ENCODE measurements around the gene SLC15A2. TPM values are rescaled to one million over a fixed set of nuclear protein-coding genes. Genes with fewer than 3 reads are reported as not detected.
"Not testable (repeated sequence)": the region's sequence is repeated elsewhere in the genome, so short reads cannot be mapped to it uniquely, and the experiment has no call there.

Gene SLC15A2
- total RNA-seq, 1 donor from 2014 or later, result 18.2 TPM

GRCh38 chr3:121924734-121925133 is 30.5 kb downstream of the SLC15A2 start:
- DNase-seq, result no peak

DNA sequence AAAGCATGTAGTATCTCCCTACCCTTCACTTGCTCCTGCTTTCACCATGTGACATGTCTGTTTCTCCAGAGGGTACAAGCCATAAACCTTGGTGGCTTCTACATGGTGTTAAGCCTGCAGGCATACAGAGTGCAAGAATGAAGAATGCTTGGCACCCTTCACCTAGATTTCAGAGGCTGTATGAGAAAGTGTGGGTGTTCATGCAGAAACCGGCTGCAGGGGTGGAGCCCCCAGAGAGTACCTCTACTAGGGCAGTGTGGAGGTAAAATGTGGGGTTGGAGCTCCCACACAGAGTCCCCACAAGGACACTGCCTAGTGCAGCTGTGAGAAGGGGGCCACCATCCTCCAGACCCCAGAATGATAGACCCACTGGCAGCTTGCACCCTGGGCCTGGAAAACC is 32.2 kb downstream of the SLC15A2 start:
- no peak for DNase-seq

DNA sequence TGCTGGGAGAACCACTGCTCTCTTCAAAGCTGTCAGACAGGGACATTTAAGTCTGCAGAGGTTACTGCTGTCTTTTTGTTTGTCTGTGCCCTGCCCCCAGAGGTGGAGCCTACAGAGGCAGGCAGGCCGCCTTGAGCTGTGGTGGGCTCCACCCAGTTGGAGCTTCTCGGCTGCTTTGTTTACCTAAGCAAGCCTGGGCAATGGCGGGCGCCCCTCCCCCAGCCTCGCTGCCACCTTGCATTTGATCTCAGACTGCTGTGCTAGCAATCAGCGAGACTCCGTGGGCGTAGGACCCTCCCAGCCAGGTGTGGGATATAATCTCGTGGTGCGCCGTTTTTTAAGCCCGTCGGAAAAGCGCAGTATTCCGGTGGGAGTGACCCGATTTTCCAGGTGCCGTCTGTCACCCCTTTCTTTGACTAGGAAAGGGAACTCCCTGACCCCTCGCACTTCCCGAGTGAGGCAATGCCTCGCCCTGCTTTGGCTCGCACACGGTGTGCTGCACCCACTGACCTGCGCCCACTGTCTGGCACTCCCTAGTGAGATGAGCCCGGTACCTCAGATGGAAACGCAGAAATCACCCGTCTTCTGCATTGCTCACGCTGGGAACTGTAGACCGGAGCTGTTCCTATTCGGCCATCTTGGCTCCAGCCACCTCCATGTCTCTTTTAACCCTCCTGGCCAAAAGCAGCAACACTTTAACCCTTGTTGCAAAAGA is 44.1 kb downstream of the SLC15A2 start:
- DNase-seq, result not testable (repeated sequence)

- DNase-seq, result no peak
Measured at GRCh38 chr3:121941592-121941991, 47.4 kb downstream of the SLC15A2 start.

DNA sequence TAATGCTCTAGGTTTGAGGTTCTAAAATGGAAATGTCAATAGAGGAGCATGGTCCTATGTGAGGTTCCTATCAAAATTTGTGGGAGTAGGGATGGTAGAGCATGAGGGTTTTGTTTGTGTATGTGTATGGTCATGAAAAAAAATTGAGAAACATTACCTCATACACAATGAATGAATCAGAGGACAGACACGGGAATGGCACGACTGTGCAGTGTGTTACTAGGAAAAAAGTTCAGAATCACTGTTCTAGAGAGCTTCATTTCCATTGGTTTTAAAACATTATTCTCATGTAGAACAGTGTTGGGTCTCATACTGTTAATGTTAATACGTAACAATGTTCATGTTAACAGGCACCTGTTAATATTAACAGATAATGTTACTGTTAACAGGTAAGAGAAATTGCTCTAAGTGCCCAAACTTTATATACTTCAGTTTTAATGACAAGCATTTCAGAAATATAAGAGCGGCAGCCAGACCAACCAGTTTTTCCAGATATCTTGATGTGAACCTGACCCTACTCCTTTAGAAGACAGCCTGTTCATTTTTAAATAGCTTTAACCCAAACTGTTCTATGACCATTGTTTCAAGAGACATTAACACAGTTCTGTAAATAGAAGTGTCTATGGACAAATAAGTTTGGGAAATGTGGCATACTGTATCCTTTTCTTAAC is 48.0 kb downstream of the SLC15A2 start:
- DNase-seq, result peak; percentile 25

DNA sequence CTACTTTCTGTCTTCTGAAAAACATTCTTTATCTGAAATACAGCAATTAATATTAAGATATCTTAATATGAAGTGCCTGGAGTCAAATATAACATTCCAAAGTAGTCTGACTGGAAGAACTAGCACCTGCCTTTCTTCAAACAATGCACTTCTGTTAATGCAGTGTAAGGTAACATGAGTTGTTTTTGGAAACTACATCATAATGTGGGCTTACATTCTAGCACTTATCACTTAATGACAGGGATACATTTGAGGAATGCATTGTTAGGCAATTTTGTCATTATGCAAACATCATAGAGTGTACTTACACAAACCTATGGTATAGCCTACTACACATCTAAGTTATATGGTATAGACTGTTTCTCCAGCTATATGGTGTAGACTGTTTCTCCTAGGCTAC is 49.2 kb downstream of the SLC15A2 start:
- DNase-seq, result peak; percentile 9

DNA sequence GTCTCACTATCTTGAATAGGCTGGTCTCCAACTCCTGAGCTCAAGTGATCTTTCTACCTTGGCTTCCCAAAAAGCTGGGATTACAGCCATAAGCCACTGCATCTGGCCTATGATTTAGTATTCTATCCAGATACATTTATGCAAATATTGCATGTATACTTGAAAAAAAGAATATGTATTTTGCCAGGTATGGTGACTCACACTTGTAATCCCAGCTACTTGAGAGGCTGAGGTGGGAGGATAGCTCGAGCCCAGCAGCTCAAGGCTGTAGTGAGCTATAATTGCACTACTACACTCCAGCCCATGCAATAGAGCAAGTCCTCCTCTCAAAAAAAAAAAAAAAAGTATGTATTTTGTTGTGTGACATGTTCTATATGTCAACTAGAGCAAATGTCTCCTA is 54.4 kb downstream of the SLC15A2 start:
- DNase-seq, result no peak

DNA sequence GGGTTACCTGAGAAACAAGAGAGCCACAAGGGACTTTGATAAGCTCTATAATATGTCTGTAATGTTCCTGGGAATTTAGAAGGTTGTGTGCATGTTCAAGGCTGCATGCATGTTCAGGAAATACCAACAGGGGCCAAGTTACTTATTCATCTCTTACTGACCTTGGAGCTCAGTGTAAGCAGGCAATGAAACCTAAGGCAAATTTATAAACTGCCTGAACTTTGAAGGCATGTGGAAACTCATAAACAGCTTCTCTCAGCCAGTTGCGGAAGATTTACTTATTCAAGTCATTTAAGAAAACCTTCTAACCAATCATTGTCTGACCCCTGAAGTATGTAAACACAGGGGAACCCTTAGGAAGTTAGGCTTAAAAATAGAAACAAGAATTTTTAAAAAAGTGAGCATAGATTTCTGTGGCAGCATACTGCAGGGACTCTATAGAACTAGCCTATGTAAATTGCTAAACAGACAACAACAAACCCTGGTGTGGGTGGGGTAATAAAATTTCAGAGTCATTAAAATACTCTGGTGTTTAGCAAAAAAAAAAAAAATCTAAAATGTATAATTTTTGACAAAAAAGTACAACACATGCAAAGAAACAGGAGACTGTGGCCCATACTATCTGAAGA is 57.2 kb downstream of the SLC15A2 start:
- no peak for DNase-seq

GRCh38 chr3:121956363-121956762 is 62.2 kb downstream of the SLC15A2 start:
- no peak for DNase-seq

- DNase-seq, result peak; percentile 4
Measured at GRCh38 chr3:121957674-121958415, 63.6 kb downstream of the SLC15A2 start.

DNA sequence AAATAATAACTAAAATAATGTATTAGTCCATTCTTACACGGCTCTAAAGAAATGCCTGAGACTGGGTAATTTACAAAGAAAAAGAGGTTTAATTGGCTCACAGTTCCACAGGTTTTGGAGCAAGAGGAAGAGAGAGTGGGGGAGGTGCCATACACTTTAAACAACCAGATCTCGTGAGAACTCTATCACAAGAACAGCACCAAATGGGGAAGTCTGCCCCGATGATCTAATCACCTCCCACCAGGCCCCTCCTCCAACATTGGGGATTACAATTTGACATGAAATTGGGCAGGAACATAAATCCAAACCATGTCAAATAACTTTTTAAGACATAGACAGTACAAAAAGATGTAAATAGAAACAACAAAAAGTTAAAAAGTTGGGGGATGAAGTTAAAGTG is 64.6 kb downstream of the SLC15A2 start:
- no peak for DNase-seq

- DNase-seq, result no peak
Measured at GRCh38 chr3:121961283-121961682, 67.1 kb downstream of the SLC15A2 start.

- DNase-seq, result no peak
Measured at GRCh38 chr3:121962443-121962842, 68.2 kb downstream of the SLC15A2 start.

- DNase-seq, result no peak
Measured at GRCh38 chr3:121963608-121964007, 69.4 kb downstream of the SLC15A2 start.

- no peak for DNase-seq
Measured at GRCh38 chr3:121969631-121970030, 75.4 kb downstream of the SLC15A2 start.

DNA sequence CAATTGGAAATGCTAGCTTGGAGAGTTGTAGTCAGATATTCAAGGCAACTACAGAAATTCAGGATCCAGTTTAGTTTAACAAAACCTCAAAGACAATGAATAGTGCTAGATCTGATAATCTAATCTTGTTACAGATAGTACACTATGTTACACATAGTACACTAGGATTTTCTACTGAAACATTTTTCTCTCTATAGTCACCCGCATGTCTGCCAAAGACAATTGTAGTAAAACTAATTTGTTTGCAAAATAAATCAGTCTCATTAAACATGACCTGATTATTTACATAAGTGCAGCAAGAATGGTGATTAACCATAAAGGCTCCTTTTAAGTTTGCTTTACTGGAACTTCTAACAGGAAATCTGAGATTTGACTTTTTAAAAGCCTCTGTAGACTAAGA is 75.8 kb downstream of the SLC15A2 start:
- no peak for DNase-seq

GRCh38 chr3:121974601-121975111 is 80.5 kb downstream of the SLC15A2 start:
- DNase-seq, result no peak

DNA sequence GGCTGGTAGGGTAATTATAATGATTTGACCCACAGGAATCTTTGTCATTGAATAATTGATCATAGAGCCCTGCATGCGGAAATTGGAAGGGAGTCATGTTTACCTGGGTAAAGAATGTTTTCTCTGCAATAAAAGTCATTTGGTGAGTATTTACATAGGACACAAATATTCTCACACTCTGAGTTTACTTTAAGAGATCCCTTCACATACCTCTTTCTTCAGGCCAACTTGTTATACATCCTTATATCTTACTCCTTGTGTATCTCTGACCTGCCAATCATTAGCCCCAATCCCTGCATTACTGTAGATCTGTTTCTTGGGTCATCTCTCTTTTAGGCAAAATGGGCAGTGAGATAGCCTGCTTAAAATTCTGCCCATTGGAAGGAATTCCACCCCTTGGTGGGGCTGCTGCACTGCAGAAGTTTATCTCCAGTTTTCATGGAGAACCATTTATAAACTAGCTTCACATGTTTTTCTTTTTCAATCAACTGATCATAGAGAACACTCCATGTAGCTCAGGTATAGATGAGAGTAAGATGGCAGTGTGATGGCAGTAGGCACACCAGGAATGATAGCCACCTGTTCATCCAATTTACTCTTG is 81.6 kb downstream of the SLC15A2 start:
- no peak for DNase-seq

DNA sequence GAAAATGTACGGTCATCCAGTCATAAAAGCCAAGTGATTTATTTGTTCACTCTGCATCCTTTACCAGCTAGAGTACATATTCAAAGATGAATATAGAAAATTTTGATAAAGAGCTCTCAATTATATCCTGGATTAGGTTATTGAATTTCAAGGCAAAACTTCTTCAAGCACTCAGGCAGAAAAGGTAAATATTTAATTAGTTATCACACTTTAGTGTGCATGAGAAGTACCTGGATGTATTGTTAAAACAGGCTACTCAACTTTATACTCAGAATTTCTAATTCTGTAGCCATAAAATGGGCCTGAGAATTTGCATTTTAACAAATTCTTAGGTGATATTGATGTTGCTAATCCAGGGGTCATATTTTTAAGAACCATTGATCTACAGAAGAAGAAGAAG is 82.5 kb downstream of the SLC15A2 start:
- DNase-seq, result no peak

GRCh38 chr3:121979246-121979645 is 85.0 kb downstream of the SLC15A2 start:
- DNase-seq, result no peak

DNA sequence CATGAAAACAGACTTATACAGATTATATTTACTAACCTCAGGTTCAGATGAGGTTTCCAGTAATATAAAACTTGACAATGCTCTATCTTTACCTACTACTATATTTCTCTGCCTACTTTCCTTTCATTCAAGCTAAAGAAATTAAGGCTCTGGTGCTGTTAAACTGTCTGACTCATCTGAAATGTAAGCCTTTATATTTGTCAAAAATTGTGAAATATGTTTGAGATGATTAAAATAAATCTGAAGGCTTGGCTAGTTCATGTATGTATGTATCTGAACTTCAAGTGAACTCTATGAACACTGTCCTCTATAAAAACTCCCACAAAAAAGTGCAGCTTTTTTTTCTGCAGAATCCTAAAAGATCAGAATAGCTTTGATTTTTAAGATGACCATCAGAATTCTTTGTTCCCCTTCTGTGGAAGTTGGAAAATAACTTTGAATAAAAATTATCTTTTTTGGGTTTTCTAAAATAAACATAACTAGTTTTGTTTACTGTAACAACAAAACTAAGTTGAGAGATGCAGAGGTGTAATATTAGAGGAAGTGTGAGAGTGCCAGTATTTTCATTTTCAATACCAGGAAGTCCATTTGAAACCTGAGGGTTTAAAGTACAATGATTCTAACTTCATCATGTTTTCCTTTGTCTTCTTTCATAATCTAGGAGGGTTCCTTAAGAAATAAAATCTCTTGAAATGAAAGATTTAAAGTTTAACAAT is 85.7 kb downstream of the SLC15A2 start:
- DNase-seq, result no peak

- no peak for DNase-seq
Measured at GRCh38 chr3:121980450-121980796, 86.2 kb downstream of the SLC15A2 start.
